ENCODE data around the gene FKBP7.
"Not testable (repeated sequence)": the region's sequence is repeated elsewhere in the genome, so short reads cannot be mapped to it uniquely, and the experiment has no call there.

FKBP7 gene

DNA sequence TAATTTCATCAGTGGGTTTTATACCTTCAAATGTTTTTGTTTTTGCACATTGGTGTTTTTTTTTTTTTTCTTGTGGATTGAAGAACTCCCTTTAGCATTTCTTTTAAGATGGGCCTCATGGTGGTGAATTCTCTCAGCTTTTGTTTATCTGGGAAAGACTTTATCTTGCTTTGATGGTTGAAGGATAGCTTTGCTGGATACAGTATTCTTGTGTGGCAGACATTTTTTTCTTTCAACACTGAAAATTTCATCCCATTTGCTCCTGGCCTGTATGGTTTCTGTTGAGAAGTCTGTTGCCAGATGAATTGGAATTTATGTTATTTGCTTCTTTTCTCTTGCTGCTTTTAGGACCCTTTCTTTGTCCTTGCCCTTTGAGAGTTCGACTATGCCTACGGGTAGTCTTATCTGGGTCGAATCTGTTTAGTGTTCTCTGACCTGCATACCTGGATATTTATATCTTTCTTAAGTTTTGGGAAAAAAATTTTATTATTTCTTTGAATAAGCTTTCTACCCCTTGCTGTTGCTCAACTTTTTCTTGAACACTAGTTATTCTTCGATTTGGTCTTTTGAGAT, 53.1 kb downstream of the FKBP7 start:
- H3K27ac ChIP-seq: no peak overlapping the region
- TF ChIP-seq, protein P1, sequence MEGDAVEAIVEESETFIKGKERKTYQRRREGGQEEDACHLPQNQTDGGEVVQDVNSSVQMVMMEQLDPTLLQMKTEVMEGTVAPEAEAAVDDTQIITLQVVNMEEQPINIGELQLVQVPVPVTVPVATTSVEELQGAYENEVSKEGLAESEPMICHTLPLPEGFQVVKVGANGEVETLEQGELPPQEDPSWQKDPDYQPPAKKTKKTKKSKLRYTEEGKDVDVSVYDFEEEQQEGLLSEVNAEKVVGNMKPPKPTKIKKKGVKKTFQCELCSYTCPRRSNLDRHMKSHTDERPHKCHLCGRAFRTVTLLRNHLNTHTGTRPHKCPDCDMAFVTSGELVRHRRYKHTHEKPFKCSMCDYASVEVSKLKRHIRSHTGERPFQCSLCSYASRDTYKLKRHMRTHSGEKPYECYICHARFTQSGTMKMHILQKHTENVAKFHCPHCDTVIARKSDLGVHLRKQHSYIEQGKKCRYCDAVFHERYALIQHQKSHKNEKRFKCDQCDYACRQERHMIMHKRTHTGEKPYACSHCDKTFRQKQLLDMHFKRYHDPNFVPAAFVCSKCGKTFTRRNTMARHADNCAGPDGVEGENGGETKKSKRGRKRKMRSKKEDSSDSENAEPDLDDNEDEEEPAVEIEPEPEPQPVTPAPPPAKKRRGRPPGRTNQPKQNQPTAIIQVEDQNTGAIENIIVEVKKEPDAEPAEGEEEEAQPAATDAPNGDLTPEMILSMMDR (conservative IDR thresholded peaks at IDR 0.05): no peak
- TF ChIP-seq ZFX (IDR thresholded peaks at IDR 0.05): no peak

DNA sequence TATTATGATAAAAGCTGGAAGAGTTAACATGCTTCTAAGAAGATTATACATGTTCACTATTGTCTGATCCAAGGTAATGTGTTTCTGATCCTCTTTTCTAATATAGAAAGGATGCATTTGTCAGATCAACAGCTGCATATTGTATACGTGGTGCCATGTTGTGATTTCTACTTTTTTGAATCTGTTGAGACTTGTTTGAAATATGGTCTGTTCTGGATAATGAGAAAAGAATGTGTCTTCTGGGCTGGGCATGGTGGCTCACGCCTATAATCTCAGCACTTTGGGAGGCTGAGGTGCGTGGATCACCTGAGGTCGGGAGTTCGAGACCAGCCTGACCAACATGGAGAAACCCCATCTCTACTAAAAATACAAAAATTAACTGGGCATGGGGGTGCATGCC, 54.7 kb downstream of the FKBP7 start:
- H3K27ac ChIP-seq: not testable (repeated sequence)

GRCh38 chr2:178422097-178422496, 56.3 kb downstream of the FKBP7 start:
- no peak overlapping the region for H3K27ac ChIP-seq
- no peak for TF ChIP-seq ZFX (IDR thresholded peaks at IDR 0.05)
- TF ChIP-seq, protein P1 (conservative IDR thresholded peaks at IDR 0.05): no peak

- no peak overlapping the region for H3K27ac ChIP-seq
- TF ChIP-seq, protein P1 (conservative IDR thresholded peaks at IDR 0.05): no peak
- no peak for TF ChIP-seq ZFX (IDR thresholded peaks at IDR 0.05)
Measured at GRCh38 chr2:178420463-178420999, 57.9 kb downstream of the FKBP7 start.

GRCh38 chr2:178419123-178419522, 59.3 kb downstream of the FKBP7 start:
- no peak overlapping the region for H3K27ac ChIP-seq
- TF ChIP-seq ZFX (IDR thresholded peaks at IDR 0.05): no peak
- TF ChIP-seq, protein P1 (conservative IDR thresholded peaks at IDR 0.05): peak; percentile 72

DNA sequence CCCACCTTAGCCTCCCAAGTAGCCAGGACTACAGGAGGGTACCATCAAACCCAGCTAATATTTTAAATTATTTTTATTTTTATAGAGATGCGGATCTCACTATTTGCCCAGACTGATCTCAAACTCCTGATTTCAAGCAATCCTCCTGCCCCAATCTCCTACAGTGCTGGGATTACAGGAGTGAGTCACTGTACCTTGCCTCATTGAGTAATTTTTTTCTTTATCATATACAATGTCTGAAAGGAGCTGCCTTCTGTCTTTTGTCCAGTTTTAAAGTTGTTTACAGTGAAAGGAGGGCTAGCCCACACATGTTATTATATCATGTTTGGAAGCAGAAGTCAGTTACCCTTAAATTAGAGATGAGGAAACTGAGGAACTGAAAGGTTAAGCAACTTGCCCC, 60.0 kb downstream of the FKBP7 start:
- no peak overlapping the region for H3K27ac ChIP-seq
- no peak for TF ChIP-seq ZFX (IDR thresholded peaks at IDR 0.05)
- TF ChIP-seq, protein P1 (conservative IDR thresholded peaks at IDR 0.05): no peak

DNA sequence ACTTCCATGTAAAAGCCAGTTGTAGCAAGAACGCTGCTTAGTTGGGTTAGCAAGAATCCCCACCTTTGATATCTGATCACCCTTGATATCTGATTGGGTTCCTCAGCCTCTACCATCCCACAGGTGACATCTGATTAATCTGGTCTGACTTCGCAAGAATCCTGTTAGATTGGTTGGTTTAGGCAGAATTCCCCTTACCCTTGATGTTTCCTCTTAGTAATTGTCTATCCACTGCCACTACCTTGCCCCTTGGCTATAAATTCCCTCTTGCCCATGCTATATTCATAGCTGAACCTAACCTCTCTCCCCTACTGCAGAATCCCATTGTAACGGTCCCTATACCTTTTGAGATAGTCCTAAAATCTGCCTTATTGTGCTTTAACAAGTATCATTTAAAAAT, 60.5 kb downstream of the FKBP7 start:
- no peak for TF ChIP-seq ZFX (IDR thresholded peaks at IDR 0.05)
- TF ChIP-seq, protein P1 (conservative IDR thresholded peaks at IDR 0.05): no peak

GRCh38 chr2:178415979-178416378, 62.4 kb downstream of the FKBP7 start:
- no peak for TF ChIP-seq ZFX (IDR thresholded peaks at IDR 0.05)
- TF ChIP-seq, protein P1 (conservative IDR thresholded peaks at IDR 0.05): no peak
- H3K27ac ChIP-seq: no peak overlapping the region

More for the DNA sequence above, 60.5 kb downstream of the FKBP7 start:
- no peak overlapping the region for H3K27ac ChIP-seq
